Nucleus accumbens (tissue), 56 donors: ENCODE results near the gene LRRN2.
"Not testable (repeated sequence)": the region's sequence is repeated elsewhere in the genome, so short reads cannot be mapped to it uniquely, and the experiment has no call there.

ENCODE experiments used
- DNase-seq, 56 donors: peaks; one replicate each; lab custom pipeline; 2025; lab: John Stamatoyannopoulos, UW

Gene LRRN2

GRCh38 chr1:204685236-204686006, at the start of gene LRRN2:
Gene LRRN2 (minus strand): TSS chr1:204685738. CDS start chr1:204619992, 65,746 bp downstream.
- DNase-seq: peak in 19 of 56 donors; percentile 12 to 72 (median 47)

GRCh38 chr1:204735042-204735441, 49.5 kb upstream of the LRRN2 start:
- DNase-seq: no peak

GRCh38 chr1:204733869-204734596, 48.5 kb upstream of the LRRN2 start:
- no peak for DNase-seq

DNA sequence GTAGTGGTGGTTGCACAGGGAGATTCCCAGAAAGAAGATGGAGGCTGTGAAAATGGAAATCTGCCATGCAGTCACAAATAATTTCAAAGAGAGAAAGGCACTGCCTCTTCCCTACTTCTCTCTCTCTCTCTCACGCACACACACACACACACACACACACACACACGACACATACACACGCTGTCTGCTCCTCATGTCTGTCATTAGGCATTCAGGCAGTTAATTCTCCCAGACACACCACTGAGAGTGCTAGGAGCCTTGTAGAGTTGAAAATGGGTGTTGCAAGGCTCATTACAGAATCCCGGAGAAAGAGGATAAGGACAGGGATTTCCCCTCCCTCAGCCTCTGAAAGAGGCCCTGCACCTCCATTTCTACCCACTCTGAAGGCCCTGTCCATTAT, 47.8 kb upstream of the LRRN2 start:
- no peak for DNase-seq

DNA sequence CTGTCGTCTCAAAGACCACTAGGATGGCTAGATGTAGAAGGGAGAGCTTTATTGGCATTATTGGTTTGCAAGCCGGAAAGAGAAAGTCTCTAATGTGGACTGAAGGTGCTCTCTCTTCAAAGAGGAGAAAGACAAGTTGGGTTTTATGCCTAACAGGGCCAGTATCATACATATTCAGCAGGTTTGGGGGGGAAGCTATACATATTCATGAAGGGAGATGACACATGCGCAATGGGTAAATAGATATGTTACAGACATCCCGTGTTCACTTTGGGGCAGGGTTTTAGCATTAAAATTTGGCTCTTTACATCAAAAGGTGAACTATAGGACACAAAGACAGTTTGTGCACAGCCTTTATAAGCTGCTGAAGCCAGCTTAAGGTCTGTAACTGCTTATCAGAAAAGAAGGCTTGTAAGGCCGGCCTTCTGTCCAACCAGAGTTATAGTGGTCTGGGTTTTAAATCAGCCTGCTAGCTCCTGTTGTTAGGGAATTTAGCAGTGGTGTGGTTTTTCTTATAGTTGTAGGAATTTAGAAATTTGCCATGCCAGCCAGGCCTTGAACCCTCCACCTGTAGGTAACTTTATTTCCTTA, 46.5 kb upstream of the LRRN2 start:
- no peak for DNase-seq

GRCh38 chr1:204731509-204731908, 46.0 kb upstream of the LRRN2 start:
- no peak for DNase-seq

DNA sequence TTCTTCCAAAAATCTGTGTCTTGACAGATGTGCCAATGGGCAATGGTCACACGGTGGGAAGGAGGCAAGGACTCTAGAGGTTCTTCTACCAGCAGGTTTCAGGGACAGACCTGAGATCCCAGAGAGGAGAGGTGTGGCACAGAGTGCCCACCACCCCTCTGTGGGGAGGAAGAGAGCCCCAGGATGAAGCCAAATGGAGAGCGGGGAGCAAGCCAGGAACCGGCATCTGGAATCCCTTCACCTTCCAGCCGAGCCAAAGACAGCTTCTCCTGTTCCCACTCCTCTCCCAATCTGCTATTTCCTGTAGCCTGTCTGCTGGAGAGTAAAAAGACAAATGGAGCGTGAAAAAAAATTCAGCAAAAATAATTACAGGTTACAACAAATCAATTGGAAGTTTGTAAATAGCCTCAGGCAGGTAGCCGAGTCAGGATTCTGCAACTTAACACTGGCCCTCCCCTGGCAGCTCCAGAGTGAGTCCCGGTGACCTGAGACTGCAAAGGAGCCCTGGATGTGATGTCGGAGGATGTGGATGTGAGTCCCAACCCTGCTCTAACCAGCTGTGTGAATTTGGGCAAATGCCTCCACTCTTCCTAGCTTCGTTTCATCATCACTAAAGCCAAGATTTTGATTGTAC, 45.4 kb upstream of the LRRN2 start:
- DNase-seq: no peak

- no peak for DNase-seq
Measured at GRCh38 chr1:204729516-204729915, 44.0 kb upstream of the LRRN2 start.

DNA sequence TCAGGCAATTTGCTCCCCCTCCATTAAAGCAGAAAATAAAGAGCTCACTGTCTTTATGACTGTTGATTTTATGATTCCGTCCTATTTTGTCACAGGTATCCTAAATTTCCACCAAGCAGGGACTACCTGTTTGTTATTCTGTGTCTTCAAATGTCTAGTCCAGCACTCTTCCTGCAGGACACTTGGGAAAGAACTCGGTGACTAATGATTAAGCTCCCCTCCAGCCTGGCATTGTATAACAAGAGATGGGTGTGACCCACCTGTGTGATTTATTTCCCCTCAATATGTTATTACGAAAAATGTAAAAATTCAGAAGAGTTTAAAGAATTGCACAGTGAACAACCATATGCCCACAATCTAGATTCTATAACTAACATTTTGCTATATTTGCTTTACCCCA, 42.9 kb upstream of the LRRN2 start:
- no peak for DNase-seq

- DNase-seq: no peak
Measured at GRCh38 chr1:204728045-204728444, 42.5 kb upstream of the LRRN2 start.

DNA sequence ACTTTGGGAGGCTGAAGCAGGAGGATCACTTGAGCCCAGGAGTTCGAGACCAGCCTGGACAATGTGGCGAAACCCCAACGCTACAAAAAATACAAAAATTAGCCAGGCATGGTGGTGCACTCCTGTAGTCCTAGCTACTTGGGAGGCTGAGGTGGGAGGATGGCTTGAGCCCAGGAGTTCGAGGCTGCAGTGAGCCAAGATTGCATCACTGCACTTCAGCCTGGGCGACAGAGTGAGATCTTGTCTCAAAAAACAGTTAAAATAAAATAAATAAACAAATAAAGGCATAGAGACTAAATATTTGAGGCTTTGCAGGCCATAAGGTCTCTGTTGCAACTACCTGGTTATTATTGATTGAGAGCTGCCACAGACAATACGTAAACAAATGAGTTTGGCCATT, 41.9 kb upstream of the LRRN2 start:
- DNase-seq: not testable (repeated sequence)

GRCh38 chr1:204726478-204726877, 40.9 kb upstream of the LRRN2 start:
- no peak for DNase-seq

DNA sequence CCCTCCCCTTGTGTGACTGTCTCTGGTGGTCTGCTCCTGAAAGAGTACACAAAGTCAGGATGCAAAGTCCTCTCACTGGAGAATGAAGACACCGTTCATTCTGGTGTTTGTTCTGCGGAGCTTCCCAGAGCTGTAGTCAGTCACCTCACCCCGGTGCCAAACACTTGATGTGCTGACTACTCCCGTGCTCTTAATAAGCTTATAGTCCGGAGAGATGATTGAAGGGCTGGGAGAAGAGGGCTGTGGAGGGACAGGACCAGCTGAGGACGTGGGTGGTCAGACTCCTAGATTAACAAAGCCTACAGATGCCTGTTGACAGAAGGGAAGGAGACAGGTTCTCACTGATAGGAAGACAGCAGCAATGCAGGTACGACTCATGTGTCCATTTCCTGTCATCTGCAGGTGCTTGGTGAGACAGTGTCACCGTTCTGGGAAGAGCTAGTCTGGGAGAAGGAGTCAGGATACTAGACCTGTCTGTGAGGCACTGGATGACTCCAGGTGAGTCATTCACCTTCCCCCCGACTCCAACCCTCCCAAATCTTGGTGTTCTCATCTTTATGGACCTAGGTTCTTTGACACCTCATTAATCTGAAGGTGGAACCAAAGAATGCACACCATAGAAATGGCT, 40.4 kb upstream of the LRRN2 start:
- no peak for DNase-seq

GRCh38 chr1:204723131-204723787, 37.7 kb upstream of the LRRN2 start:
- DNase-seq: peak in 45 of 56 donors; percentile 10 to 86 (median 51)

GRCh38 chr1:204721373-204722055, 36.0 kb upstream of the LRRN2 start:
- DNase-seq: no peak

- no peak for DNase-seq
Measured at GRCh38 chr1:204716660-204717059, 31.1 kb upstream of the LRRN2 start.

DNA sequence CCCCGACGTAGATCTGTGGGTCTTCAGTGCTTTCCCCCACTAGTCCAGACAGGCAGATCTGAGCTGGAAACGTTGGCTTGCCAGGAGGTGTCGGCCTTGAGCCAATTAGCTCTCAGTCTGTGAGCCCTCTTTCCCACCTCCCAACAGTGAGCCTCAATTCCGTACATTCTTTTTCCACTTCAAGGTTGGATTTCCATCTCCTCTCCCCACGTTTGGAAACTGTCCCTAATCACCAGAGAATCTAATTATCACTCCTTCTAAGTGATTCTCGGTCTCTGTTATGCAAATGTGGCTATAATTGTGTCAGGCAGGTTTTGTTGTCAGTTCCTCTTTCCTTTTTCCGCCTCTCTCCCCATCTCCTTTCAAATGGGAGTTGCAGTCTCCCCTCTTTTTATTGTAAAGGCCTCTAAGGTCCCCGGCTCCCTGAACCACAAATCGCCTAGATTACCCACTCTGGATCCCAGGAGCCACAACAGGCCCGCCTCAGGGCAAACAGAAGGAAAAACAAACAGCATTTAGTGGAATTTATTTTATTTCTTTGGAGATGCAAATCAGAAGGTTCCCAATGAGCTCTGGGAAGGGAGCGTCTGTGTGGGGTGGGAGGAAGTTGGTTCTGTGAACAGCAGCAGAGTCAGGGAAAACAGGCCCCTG, 29.4 kb upstream of the LRRN2 start:
- DNase-seq: peak in 1 of 56 donors; percentile 18

- DNase-seq: no peak
Measured at GRCh38 chr1:204714194-204714860, 28.8 kb upstream of the LRRN2 start.
